Measurements from ENCODE around the gene CALML3. TPM values are rescaled to one million over a fixed set of nuclear protein-coding genes. Genes with fewer than 3 reads are reported as not detected.
"Not testable (repeated sequence)": the region's sequence is repeated elsewhere in the genome, so short reads cannot be mapped to it uniquely, and the experiment has no call there.

Gene CALML3
- not detected for total RNA-seq
- long read RNA-seq: 0 reads

GRCh38 chr10:5524641-5525560, at the start of gene CALML3:
TSS of gene CALML3 (plus strand) at chr10:5524961. CDS start at chr10:5525086, 125 bp downstream.
- Histone ChIP-seq H3K36me3 (no peaks in the 10 kb centered on the region), H3K4me3 (no peak within 1 kb of the TSS), H3K27ac (replicated peaks) (no peak within 1 kb of the TSS), H3K4me1 (no peaks in the 10 kb centered on the region), H3K27me3 (ENCODE audit: low read depth) (no peaks in the 10 kb centered on the region), H3K9me3 (replicated peaks) (no peaks in the 10 kb centered on the region)
- DNase-seq: no peak
- intact Hi-C loops (cut with micrococcal nuclease): no loop called here
- TF ChIP-seq CTCF (IDR thresholded peaks at IDR 0.05; ENCODE audit: borderline replicate concordance): no peak

GRCh38 chr10:5475088-5475487, 49.7 kb upstream of the CALML3 start:
- DNase-seq; H3K36me3 ChIP-seq; H3K27ac ChIP-seq (replicated peaks); intact Hi-C loops (cut with micrococcal nuclease); H3K9me3 ChIP-seq (replicated peaks); H3K4me3 ChIP-seq; H3K27me3 ChIP-seq (ENCODE audit: low read depth); H3K4me1 ChIP-seq: not testable (repeated sequence)

- H3K27me3 ChIP-seq (ENCODE audit: low read depth); H3K36me3 ChIP-seq; H3K4me3 ChIP-seq; DNase-seq; H3K9me3 ChIP-seq (replicated peaks); H3K4me1 ChIP-seq; intact Hi-C loops (cut with micrococcal nuclease); H3K27ac ChIP-seq (replicated peaks): not testable (repeated sequence)
Measured at GRCh38 chr10:5475974-5476807, 48.6 kb upstream of the CALML3 start.

GRCh38 chr10:5476918-5477525, 47.7 kb upstream of the CALML3 start:
- Histone ChIP-seq H3K27me3 (ENCODE audit: low read depth) (no peaks in the 10 kb centered on the region), H3K9me3 (replicated peaks) (no peaks in the 10 kb centered on the region), H3K4me1 (no peaks in the 10 kb centered on the region), H3K36me3 (no peaks in the 10 kb centered on the region), H3K27ac (replicated peaks) (no peak overlapping the region), H3K4me3 (no peak overlapping the region)
- intact Hi-C loops (cut with micrococcal nuclease): no loop called here
- TF ChIP-seq CTCF (IDR thresholded peaks at IDR 0.05; ENCODE audit: borderline replicate concordance): no peak
- no peak for DNase-seq

DNA sequence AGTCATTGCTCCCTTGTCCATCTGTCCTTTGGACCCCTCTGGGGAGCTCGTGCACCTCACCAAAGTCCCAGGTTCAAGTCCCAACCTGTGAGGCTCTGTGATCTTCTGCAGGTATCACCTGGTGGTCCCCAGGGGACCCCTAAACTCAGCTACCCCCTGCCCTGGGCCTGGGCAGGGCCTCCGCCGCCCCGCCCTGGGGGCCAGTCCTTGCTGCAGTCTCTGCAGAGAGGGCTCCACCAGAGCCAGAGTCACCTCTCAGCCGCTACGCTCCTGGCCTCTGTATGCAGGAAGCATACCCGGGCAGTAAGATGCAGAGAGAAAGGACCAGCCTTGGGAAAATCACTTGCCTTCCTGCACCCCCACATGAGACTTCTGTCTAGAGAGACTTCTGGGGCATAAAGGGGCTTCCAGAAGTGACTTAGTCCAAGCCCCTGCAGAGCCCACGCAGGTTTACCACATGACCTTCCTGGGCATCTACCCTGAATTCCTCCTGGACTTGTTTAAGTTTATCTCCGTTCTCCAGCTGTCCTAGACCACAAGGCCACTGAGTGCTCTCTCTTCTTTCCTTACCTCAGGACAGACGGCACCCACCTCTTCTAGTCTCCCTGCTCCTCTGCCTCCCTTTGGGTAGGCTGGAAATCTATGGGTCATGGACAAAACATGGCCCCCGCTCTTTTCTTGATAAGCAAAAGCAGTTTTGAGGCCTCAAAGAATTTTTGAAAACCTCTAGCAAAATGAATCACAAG, 46.6 kb upstream of the CALML3 start:
- intact Hi-C loops (cut with micrococcal nuclease): no loop called here
- Histone ChIP-seq H3K27ac (replicated peaks) (no peak overlapping the region), H3K36me3 (no peaks in the 10 kb centered on the region), H3K9me3 (replicated peaks) (no peaks in the 10 kb centered on the region), H3K27me3 (ENCODE audit: low read depth) (no peaks in the 10 kb centered on the region), H3K4me3 (no peak overlapping the region), H3K4me1 (no peaks in the 10 kb centered on the region)
- no peak for TF ChIP-seq CTCF (IDR thresholded peaks at IDR 0.05; ENCODE audit: borderline replicate concordance)
- no peak for DNase-seq

All from left ventricle myocardium inferior (tissue), 1 donor.